ENCODE measurements around the gene FBRS.

- TF ChIP-seq CBX8 (IDR thresholded peaks at IDR 0.05) (no peak), TFCP2L1 (CRISPR knock-in tag; IDR thresholded peaks at IDR 0.05) (no peak), CHD4 (IDR thresholded peaks at IDR 0.05; ENCODE audit: borderline replicate concordance) (no peak), CTCF (IDR thresholded peaks at IDR 0.05) (peak; percentile 87), CEBPB (IDR thresholded peaks at IDR 0.05) (no peak), REST (IDR thresholded peaks at IDR 0.05) (no peak), POLR2A (IDR thresholded peaks at IDR 0.05; ENCODE audit: low read length) (no peak), RAD21 (conservative IDR thresholded peaks at IDR 0.05 in 1 of 2, IDR thresholded peaks at IDR 0.05 in 1 of 2) (peak; percentile 81), HDAC2 (IDR thresholded peaks at IDR 0.05) (no peak), HMGXB4 (CRISPR knock-in tag; IDR thresholded peaks at IDR 0.05; ENCODE audit: borderline replicate concordance) (no peak), NR3C1 (IDR thresholded peaks at IDR 0.05) (no peak), NFE2L2 (conservative IDR thresholded peaks at IDR 0.05; ENCODE audit: low read length) (no peak), BCL3 (IDR thresholded peaks at IDR 0.05) (no peak)
These were observed 29.3 kb upstream of the FBRS start for GRCh38 chr16:30628628-30629540.

Measured in A549 (cell line).